ENCODE measurements around the gene CPSF4L.

The CPSF4L gene

DNA sequence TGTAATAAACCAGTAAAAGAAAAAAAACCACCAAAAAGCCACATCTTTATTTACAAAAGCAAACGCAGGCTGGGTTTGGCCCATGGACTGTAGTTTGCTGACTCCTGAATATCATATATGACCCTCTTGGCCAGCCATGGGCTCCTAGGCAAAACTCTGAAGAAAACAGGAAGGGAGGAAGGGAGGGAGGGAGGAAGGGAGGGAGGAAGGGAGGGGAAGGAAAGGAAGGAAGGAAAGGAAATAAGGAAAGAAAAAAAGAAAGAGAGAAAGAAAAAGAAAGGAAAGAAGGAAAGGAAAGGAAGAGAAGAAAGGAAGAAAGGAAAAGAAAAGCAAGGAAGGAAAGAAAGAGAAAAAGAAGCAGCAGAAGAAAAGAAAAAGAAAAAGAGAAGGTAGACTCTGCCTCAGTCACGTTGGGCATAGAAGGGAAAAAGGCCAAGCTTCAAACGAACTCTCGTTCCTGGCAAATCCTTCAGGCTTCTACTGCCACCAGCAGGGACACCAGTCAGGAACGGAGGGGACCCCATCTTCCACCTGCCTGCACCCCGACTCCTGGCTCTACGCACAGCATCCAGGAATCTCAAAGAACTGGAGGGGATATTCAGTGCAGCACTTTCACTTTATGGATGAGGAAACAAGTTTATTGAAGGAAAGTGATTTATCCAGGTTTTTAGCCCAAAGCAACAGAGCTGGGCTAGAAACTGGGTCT is 28.0 kb upstream of the CPSF4L start:
- DNase-seq (ENCODE audit: low read depth in 2 of 2) = no peak

DNA sequence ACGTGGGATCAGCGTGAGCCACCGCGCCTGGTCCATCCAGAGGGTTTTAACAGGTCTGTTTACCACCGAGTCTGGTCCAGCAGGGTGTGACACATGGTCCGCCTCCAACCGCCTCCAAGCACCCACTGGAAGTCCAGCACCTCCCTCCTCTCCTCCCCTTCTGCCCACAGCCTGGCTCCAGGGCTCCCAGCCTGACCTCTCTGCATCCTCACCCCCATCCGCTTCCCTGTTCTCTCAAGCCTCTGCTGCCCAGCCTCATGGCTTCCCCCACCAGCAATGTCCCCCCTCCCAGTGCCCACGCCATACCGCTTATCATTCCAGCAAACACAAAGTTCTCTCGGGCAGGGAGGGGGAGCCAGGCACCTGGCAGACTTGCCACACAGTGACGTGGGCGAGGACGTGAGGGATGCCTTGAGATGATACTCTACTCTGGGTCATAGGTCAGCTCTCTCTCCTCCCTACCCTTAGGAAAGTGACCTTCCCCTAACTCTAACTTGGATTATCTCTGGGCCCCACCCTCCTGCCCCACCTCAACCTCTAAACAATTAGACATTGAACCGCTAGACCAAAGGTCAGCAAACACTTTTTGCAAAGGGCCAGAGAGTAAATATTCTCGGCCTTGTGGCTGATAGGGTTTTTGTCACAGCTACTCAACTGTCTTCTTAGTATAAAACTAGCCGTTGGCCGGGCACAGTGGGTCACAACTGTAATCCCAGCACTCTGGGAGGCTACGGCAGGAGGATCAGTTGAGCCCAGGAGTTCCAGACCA is 27.0 kb upstream of the CPSF4L start:
- DNase-seq (ENCODE audit: low read depth in 2 of 2) = no peak

GRCh38 chr17:73286863-73287296 is 25.2 kb upstream of the CPSF4L start:
- no peak for DNase-seq (ENCODE audit: low read depth in 2 of 2)

- DNase-seq (ENCODE audit: low read depth in 2 of 2) = no peak
These were observed 24.5 kb upstream of the CPSF4L start for GRCh38 chr17:73285916-73286862.

DNA sequence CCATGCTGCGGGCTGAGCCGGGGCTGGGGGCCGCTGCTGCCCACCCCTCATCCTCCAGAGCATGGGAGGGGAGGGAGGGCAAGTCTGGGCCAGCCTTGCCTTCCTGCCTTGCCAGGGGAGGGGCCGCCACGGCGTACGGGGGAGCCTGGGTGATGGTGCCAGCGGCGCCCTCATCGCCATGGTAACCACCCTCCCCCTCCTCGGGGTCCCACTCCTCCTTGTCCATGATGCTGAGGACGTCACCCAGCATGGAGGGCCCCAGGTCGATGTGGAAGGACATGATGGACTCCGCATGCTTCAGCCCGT is 23.9 kb upstream of the CPSF4L start:
- no peak for DNase-seq (ENCODE audit: low read depth in 2 of 2)

- no peak for DNase-seq (ENCODE audit: low read depth in 2 of 2)
These were observed 23.4 kb upstream of the CPSF4L start for GRCh38 chr17:73284906-73285602.

DNA sequence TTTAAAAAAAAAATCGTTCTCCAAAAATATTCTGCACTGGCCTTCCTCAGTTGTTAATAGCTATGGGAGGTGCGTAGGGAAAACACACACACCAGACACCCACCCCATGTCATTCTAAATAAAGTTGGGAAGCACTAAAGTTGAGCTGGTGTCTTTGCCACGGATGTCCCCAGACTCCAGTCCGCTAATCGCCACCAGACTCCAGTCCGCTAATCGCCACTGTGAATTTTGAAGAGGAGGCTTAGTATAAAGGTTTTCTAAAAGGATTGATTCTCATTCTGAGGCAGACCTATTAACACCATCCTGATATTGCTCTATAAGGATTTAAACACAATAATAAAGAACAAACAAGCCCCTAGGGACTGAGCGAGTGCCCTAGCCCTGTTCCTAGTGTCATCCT is 22.7 kb upstream of the CPSF4L start:
- no peak for DNase-seq (ENCODE audit: low read depth in 2 of 2)

GRCh38 chr17:73283841-73284282 is 22.2 kb upstream of the CPSF4L start:
- DNase-seq (ENCODE audit: low read depth in 2 of 2) = no peak

DNA sequence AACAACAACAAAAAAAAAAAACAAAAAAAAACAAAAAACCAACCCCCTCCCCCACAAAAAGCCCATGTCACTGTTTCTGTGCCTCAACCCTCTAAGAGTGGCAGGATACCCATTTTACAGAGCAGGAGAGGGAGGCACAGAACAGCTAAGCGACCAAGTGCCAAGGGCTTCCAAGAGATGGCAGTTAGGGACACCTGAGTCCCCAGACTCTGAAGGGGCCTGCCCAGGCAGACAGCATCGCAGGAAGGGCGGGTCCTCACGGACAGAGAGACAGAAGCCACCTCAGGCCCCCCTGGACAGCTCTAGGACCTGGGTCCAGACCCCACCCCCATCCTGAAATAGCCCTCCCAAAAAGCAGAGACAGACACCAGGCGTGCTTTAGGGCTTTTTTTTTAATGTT is 21.6 kb upstream of the CPSF4L start:
- no peak for DNase-seq (ENCODE audit: low read depth in 2 of 2)

- no peak for DNase-seq (ENCODE audit: low read depth in 2 of 2)
These were observed 20.9 kb upstream of the CPSF4L start for GRCh38 chr17:73282629-73283028.

GRCh38 chr17:73281928-73282327 is 20.2 kb upstream of the CPSF4L start:
- no peak for DNase-seq (ENCODE audit: low read depth in 2 of 2)

- no peak for DNase-seq (ENCODE audit: low read depth in 2 of 2)
These were observed 18.5 kb upstream of the CPSF4L start for GRCh38 chr17:73280191-73280590.

- DNase-seq (ENCODE audit: low read depth in 2 of 2) = no peak
These were observed 18.0 kb upstream of the CPSF4L start for GRCh38 chr17:73279704-73280103.

DNA sequence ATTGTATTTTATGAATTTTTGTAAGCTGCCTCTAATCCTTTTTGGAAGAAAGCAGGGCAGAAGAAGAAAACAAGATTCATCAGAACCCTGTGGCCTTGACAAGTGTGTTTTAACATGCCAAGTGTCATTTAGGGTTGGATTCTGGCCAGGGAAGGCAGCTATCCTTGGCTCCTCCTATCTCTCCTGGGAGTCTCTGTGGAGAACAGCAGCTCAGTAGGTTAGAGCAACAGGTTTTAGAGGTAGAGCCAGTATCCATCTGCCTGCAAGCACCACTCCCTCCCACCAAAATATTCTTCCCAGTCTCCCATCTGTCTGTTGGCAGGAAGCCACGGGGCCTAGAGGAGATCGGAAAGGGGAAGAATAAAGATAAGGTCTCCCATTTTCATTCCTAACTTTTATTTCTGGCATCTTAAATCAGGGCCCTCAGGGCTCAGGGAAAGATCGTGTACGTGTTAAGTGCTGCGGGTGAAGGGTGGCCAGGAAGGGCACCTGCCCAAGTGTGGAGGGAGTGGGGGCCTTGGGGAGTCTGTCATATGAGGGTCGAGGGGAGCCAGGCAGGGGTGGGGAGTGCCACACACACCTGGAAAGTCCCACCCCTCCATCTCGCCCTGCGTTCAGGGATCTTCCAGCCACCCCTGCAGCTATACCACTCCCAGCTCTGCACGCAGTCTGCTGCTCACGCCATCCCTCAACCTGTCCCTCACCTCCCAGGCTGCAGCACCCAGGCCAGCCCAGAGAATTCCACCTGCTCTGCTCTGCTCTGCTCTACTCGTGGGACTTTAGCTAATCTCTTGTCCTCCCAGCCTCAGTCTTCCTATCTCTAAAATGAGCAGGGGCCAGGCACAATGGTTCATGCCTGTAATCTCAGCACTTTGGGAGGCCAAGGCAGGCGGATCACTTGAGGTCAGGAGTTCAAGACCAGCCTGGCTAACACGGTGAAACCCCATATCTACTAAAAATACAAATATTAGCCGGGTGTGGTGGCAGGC is 17.1 kb upstream of the CPSF4L start:
- DNase-seq (ENCODE audit: low read depth in 2 of 2) = no peak

DNA sequence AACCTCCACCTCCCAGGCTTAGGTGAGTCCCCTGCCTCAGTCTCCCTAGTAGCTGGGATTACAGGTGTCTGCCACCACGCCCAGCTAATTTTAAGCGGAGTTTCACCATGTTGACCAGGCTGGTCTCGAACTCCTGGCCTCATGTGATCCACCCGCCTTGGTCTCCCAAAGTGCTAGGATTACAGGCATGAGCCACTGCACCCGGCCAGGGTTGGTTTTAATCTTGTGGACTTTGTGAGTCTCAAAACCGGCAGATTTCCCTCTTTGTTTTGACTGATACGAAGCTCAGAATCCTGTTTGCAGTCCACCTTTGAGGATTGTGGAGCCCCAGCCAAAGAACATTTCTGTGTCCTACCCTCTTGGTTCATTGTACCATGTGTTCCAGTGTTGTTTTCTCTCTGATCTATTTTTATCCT is 16.4 kb upstream of the CPSF4L start:
- DNase-seq (ENCODE audit: low read depth in 2 of 2) = no peak

DNA sequence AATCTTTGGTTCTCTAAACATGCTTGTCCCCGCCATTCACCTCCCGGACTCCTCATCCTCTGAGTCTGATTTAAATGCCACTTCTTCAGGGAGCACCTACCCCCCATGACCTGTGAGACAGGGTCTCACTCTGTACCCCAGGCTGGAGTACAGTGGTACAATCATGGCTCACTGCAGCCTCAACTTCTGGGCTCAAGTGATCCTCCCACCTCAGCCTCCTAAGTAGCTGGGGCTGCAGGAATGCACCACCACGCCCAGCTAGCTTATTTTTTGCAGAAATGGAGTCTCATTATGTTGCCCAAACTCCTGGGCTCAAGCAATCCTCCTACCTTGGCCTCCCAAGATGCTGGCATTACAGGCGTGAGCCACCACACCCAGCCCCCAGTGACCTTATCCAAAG is 12.8 kb upstream of the CPSF4L start:
- DNase-seq (ENCODE audit: low read depth in 2 of 2) = no peak

DNA sequence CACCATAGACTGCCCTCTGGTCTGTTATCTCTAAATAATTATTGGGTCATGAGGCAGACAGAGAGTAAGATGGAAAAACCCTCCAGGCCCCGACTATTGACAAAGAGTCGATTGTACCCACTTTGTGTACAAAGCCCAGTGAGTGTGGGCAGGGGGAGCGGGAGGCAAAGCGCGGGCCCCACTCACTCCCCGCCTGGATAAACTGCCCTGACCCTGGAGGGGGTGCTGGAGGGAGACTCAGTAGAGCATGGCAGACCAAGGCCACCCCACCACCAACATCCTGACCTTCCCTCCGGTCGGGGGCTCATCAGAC is 11.2 kb upstream of the CPSF4L start:
- no peak for DNase-seq (ENCODE audit: low read depth in 2 of 2)

DNA sequence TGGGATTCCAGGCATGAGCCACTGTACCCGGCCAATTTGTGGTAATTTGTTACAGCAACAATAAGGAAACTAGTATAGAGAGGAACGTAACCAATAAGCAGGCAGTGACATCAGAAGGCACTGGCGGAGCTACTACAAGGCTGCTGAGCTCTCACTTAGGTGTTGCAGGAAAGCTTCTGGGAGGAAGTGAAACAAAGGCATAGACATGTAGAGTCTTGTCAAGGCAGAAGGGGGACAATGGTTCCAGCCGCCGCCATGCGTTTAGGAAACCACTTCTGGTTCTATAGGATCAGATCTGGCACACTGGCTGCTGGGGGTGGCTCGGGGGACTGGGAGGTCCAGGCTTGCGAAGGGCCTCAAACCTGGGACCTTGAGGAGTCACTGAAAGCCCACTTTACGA is 9.4 kb upstream of the CPSF4L start:
- no peak for DNase-seq (ENCODE audit: low read depth in 2 of 2)

DNA sequence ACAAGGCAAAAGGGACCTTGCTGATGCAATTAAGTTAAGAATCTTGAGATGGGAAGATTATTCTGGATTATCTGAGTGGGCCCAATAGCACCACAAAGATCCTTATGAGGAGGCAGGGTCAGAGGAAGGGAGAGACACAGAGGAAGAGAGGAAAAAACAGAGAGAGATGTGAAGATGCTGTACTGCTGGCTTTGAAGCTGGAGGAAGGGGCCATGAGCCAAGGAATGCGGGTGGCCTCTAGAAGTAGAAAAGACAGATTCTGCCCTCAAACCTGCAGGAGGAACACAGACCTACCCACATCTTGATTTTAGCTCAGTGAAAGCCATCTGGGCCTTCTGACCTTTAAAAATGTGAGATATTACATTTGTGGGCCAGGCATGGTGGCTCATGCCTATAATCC is 8.1 kb upstream of the CPSF4L start:
- no peak for DNase-seq (ENCODE audit: low read depth in 2 of 2)

GRCh38 chr17:73269329-73269615 is 7.6 kb upstream of the CPSF4L start:
- no peak for DNase-seq (ENCODE audit: low read depth in 2 of 2)
